HepG2 (cell line): ENCODE results near the gene TRIM54. TPM values are rescaled to one million over a fixed set of nuclear protein-coding genes. Genes with fewer than 3 reads are reported as not detected.

Source experiments
- MTA3 ChIP-seq: sonication (generic); formaldehyde crosslinking; IDR thresholded peaks from 2 replicates; pipeline ENCODE4 v1.4.0; 2020; ENCODE audit warnings: missing genetic modification reagents
- RFXAP ChIP-seq: sonication (generic); formaldehyde crosslinking; IDR thresholded peaks from 2 replicates; pipeline ENCODE4 v1.4.0; 2020; ENCODE audit warnings: missing genetic modification reagents, borderline replicate concordance
- ZBTB3 ChIP-seq: sonication (generic); formaldehyde crosslinking; IDR thresholded peaks from 2 replicates; pipeline ENCODE4 v1.4.0; 2020; ENCODE audit warnings: low read depth, mild to moderate bottlenecking, moderate library complexity, missing genetic modification reagents, borderline replicate concordance
- ZBTB38 ChIP-seq: sonication (generic); formaldehyde crosslinking; IDR thresholded peaks from 2 replicates; pipeline ENCODE4 v1.5.1; 2020; ENCODE audit warnings: mild to moderate bottlenecking, missing genetic modification reagents
- ZNF160 ChIP-seq: sonication (generic); formaldehyde crosslinking; IDR thresholded peaks from 2 replicates; pipeline ENCODE4 v1.8.0; 2022; ENCODE audit warnings: mild to moderate bottlenecking, inconsistent platforms, missing genetic modification reagents
- ZNF274 ChIP-seq: sonication (generic); formaldehyde crosslinking; IDR thresholded peaks from 2 replicates; pipeline ENCODE4 v1.5.1; 2020; ENCODE audit warnings: mild to moderate bottlenecking, missing genetic modification reagents
- ZNF350 ChIP-seq: sonication (generic); formaldehyde crosslinking; IDR thresholded peaks from 2 replicates; pipeline ENCODE4 v1.4.0; 2020; ENCODE audit warnings: mild to moderate bottlenecking, low read depth, missing genetic modification reagents, borderline replicate concordance
- ZNF747 ChIP-seq: sonication (generic); formaldehyde crosslinking; IDR thresholded peaks from 2 replicates; pipeline ENCODE4 v1.8.1; 2023; ENCODE audit warnings: missing genetic modification reagents, mild to moderate bottlenecking, borderline replicate concordance
- polyA plus RNA-seq, 8 experiments: library from polyadenylated mRNA; depleted of rRNA in 3 of 8; stranded (reverse) in 7 of 8; unstranded in 1 of 8; fragments of >200 nt; fragmentation: Illumina TruSeq in 4 of 8; extraction: Trizol in 4 of 8; gene quantifications; 2 replicates each; pipeline versions ENCODE4 v1.2.1 to v1.2.3, GENCODE V29; 2011 to 2016; ENCODE audit warnings: low read depth in 4 of 8, missing spikeins in 1 of 8, mixed read lengths in 1 of 8; ENCODE audit not compliant: insufficient read depth in 1 of 8
- total RNA-seq, 5 experiments: library from RNA; depleted of rRNA; stranded (reverse); fragments of >200 nt; fragmentation: Illumina TruSeq; extraction: Trizol; gene quantifications; 2 replicates each; pipeline ENCODE4 v1.2.3, GENCODE V29; 2016; ENCODE audit warnings: low read depth in 1 of 5
- TF ChIP-seq, protein P1 (sequence below): sonication (generic); formaldehyde crosslinking; IDR thresholded peaks from 2 replicates; pipeline ENCODE4 v1.4.0; 2020; ENCODE audit warnings: mild to moderate bottlenecking, missing genetic modification reagents
- TF ChIP-seq, protein P2 (sequence below): sonication (generic); formaldehyde crosslinking; IDR thresholded peaks from 2 replicates; pipeline ENCODE4 v1.5.0; 2020; ENCODE audit warnings: mild to moderate bottlenecking, missing genetic modification reagents
- TF ChIP-seq, protein P3 (sequence below): sonication (generic); formaldehyde crosslinking; IDR thresholded peaks from 2 replicates; pipeline ENCODE4 v1.4.0; 2020; ENCODE audit warnings: missing genetic modification reagents
- TF ChIP-seq, protein P4 (sequence below): sonication (generic); formaldehyde crosslinking; IDR thresholded peaks from 2 replicates; pipeline ENCODE4 v1.5.1; 2020; ENCODE audit warnings: mild to moderate bottlenecking, missing genetic modification reagents, moderate library complexity

TRIM54 gene
- total and polyA plus RNA-seq, 2 of the 13 experiments (the other 11 are each of a cell fraction or from before 2014, with no cell fraction given): 0.07 to 0.13 TPM

DNA sequence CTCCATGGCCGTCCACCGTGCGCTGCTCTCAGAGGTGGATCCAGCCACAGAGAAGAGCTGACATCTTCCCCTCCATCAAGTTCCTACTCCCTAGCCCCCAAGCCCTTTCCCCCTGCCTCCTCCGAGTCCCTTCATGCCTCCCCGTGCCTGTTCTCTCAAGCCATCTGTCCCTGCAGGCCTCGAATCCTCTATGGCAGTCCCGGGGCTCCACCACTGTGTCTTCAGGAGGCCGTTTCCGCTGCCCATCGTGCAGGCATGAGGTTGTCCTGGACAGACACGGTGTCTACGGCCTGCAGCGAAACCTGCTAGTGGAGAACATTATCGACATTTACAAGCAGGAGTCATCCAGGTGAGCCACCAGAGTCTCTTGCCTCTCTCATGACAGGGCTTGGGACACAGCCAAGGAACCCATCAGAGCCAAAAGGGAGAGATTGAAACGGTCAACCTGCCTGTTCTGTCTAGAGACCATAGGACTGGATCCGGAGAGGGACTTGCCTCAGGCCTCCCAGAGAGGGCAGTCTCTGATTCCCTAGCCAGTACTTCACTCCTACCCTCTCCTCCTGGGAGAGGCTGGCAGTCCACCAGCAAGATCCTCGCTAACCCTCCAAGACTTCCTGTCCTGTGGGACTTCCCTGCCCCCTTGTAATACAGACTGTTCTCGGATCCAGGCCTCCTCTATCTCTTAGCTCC, 16.3 kb downstream of the TRIM54 start (continued):
- TF ChIP-seq, protein P1, sequence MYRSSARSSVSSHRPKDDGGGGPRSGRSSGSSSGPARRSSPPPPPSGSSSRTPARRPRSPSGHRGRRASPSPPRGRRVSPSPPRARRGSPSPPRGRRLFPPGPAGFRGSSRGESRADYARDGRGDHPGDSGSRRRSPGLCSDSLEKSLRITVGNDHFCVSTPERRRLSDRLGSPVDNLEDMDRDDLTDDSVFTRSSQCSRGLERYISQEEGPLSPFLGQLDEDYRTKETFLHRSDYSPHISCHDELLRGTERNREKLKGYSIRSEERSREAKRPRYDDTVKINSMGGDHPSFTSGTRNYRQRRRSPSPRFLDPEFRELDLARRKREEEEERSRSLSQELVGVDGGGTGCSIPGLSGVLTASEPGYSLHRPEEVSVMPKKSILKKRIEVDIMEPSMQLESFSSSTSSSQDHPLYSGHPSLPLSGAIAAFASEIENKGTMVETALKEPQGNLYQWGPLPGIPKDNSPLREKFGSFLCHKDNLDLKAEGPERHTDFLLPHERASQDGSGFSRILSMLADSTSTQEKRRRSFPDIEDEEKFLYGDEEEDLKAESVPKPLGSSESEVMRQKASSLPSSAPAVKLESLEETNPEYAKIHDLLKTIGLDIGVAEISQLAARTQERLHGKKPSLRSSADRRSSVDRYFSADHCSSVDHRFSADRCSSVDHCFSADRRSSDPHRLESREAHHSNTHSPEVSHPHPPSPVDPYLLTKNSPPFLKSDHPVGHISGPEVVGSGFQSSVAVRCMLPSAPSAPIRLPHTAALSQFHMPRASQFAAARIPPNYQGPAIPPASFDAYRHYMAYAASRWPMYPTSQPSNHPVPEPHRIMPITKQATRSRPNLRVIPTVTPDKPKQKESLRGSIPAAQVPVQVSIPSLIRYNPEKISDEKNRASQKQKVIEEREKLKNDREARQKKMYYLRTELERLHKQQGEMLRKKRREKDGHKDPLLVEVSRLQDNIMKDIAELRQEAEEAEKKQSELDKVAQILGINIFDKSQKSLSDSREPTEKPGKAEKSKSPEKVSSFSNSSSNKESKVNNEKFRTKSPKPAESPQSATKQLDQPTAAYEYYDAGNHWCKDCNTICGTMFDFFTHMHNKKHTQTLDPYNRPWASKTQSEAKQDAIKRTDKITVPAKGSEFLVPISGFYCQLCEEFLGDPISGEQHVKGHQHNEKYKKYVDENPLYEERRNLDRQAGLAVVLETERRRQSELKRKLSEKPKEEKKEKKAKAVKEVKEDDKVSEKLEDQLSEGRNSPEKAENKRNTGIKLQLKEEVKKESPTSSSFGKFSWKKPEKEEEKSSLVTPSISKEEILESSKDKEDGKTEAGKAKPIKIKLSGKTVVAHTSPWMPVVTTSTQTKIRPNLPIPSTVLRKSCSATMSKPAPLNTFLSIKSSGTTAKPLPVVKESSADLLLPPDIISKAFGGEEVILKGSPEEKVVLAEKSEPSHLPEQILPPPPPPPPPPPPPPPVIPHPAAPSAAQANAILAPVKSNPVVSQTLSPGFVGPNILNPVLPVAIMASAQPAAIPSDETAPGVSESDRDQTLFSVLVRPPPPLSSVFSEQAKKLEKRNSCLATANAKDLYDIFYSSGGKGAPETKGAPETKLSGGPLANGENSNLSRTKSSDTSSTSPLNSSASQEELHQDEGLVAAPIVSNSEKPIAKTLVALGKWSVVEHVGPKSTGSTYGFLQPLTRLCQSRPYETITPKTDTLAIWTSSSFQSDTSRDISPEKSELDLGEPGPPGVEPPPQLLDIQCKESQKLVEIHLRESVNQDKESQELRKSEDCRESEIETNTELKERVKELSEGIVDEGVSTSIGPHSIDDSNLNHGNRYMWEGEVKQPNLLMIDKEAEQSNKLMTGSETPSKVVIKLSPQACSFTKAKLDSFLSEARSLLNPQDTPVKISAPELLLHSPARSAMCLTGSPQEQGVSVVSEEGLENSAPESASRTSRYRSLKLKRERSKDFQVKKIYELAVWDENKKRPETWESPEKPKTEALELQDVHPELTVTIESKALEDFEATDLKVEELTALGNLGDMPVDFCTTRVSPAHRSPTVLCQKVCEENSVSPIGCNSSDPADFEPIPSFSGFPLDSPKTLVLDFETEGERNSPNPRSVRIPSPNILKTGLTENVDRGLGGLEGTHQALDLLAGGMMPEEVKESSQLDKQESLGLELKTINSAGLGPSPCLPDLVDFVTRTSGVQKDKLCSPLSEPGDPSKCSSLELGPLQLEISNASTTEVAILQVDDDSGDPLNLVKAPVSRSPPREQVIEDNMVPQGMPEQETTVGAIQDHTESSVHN (CRISPR knock-in tag): no peak
- TF ChIP-seq ZNF274 (CRISPR knock-in tag) (0 out of 2 replicates have a peak, but pooled peaks have one; percentile 23), ZBTB38 (CRISPR knock-in tag) (peak; percentile 79), ZBTB3 (CRISPR knock-in tag) (no peak), MTA3 (CRISPR knock-in tag) (no peak), ZNF747 (CRISPR knock-in tag) (peak; percentile 46; the same call in 1 of the 2 replicates), RFXAP (CRISPR knock-in tag) (no peak), ZNF160 (CRISPR knock-in tag) (no peak), ZNF350 (0 out of 2 replicates have a peak, but pooled peaks have one; percentile 5)
- TF ChIP-seq, protein P2, sequence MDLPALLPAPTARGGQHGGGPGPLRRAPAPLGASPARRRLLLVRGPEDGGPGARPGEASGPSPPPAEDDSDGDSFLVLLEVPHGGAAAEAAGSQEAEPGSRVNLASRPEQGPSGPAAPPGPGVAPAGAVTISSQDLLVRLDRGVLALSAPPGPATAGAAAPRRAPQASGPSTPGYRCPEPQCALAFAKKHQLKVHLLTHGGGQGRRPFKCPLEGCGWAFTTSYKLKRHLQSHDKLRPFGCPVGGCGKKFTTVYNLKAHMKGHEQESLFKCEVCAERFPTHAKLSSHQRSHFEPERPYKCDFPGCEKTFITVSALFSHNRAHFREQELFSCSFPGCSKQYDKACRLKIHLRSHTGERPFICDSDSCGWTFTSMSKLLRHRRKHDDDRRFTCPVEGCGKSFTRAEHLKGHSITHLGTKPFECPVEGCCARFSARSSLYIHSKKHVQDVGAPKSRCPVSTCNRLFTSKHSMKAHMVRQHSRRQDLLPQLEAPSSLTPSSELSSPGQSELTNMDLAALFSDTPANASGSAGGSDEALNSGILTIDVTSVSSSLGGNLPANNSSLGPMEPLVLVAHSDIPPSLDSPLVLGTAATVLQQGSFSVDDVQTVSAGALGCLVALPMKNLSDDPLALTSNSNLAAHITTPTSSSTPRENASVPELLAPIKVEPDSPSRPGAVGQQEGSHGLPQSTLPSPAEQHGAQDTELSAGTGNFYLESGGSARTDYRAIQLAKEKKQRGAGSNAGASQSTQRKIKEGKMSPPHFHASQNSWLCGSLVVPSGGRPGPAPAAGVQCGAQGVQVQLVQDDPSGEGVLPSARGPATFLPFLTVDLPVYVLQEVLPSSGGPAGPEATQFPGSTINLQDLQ: 0 out of 2 replicates have a peak, but pooled peaks have one; percentile 52
- TF ChIP-seq, protein P3, sequence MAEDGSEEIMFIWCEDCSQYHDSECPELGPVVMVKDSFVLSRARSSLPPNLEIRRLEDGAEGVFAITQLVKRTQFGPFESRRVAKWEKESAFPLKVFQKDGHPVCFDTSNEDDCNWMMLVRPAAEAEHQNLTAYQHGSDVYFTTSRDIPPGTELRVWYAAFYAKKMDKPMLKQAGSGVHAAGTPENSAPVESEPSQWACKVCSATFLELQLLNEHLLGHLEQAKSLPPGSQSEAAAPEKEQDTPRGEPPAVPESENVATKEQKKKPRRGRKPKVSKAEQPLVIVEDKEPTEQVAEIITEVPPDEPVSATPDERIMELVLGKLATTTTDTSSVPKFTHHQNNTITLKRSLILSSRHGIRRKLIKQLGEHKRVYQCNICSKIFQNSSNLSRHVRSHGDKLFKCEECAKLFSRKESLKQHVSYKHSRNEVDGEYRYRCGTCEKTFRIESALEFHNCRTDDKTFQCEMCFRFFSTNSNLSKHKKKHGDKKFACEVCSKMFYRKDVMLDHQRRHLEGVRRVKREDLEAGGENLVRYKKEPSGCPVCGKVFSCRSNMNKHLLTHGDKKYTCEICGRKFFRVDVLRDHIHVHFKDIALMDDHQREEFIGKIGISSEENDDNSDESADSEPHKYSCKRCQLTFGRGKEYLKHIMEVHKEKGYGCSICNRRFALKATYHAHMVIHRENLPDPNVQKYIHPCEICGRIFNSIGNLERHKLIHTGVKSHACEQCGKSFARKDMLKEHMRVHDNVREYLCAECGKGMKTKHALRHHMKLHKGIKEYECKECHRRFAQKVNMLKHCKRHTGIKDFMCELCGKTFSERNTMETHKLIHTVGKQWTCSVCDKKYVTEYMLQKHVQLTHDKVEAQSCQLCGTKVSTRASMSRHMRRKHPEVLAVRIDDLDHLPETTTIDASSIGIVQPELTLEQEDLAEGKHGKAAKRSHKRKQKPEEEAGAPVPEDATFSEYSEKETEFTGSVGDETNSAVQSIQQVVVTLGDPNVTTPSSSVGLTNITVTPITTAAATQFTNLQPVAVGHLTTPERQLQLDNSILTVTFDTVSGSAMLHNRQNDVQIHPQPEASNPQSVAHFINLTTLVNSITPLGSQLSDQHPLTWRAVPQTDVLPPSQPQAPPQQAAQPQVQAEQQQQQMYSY (CRISPR knock-in tag): peak; percentile 88
- TF ChIP-seq, protein P4, sequence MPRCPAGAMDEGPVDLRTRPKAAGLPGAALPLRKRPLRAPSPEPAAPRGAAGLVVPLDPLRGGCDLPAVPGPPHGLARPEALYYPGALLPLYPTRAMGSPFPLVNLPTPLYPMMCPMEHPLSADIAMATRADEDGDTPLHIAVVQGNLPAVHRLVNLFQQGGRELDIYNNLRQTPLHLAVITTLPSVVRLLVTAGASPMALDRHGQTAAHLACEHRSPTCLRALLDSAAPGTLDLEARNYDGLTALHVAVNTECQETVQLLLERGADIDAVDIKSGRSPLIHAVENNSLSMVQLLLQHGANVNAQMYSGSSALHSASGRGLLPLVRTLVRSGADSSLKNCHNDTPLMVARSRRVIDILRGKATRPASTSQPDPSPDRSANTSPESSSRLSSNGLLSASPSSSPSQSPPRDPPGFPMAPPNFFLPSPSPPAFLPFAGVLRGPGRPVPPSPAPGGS: 0 out of 2 replicates have a peak, but pooled peaks have one; percentile 18
